Thyroid gland (tissue), 4 donors: ENCODE results near the gene DAPK1. TPM values are rescaled to one million over a fixed set of nuclear protein-coding genes. Genes with fewer than 3 reads are reported as not detected.

Experiments
- DNase-seq, 2 donors: peaks; one replicate each; pipeline ENCODE4 v3.0.0-alpha.2; 2019
- H3K27ac ChIP-seq, 3 donors: fragments of 200-600 bp; sonication (generic); 1 replicate in 2 of 3; 2 replicates in 1 of 3; pipeline ENCODE4 v1.5.1; 2016 to 2019; ENCODE audit warnings: mild to moderate bottlenecking in 1 of 3, moderate library complexity in 1 of 3
- H3K27me3 ChIP-seq: fragments of 200-600 bp; sonication (generic); one replicate; pipeline ENCODE4 v1.5.1; 2019
- H3K36me3 ChIP-seq, 2 donors: fragments of 200-600 bp; sonication (generic); one replicate each; pipeline ENCODE4 v1.5.1; 2016 to 2019
- H3K4me1 ChIP-seq, 2 donors: fragments of 200-600 bp; sonication (generic); one replicate each; pipeline ENCODE4 v1.5.1; 2017 to 2019
- H3K4me3 ChIP-seq, 3 donors: fragments of 200-600 bp; sonication (generic); replicated peaks in 1 of 3; 1 replicate in 2 of 3; 2 replicates in 1 of 3; pipeline ENCODE4 v1.5.1; 2016; ENCODE audit warnings: mild to moderate bottlenecking in 1 of 3
- H3K9me3 ChIP-seq: fragments of 200-600 bp; sonication (generic); one replicate; pipeline ENCODE4 v1.5.1; 2017
- POLR2A ChIP-seq, 2 donors: fragments of 450-650 bp; IDR thresholded peaks; one replicate each; pipeline ENCODE4 v1.6.1; 2017; ENCODE audit warnings: antibody characterized with exemption in 2 of 2, mild to moderate bottlenecking in 2 of 2, moderate library complexity in 1 of 2
- WGBS, 2 donors: methylation state at CpG; one replicate each; pipeline ENCODE4 v1.1.5; 2017; 5-methylcytosine and 5-hydroxymethylcytosine counted together
- intact Hi-C: fragments of 100-400 bp; cut with DNase I; formaldehyde crosslinking; loops from one replicate; pipeline ENCODE4 v1.15.1; 2023
- total RNA-seq, 4 donors: library from RNA; depleted of rRNA; stranded (reverse); fragments of >200 nt; gene quantifications; one replicate each; pipeline ENCODE4 v1.2.3, GENCODE V29; 2016
- TF ChIP-seq, protein P1 (sequence below), 6 experiments: fragments of 200-600 bp in 3 of 6; fragments of 450-650 bp in 3 of 6; sonication (generic) in 3 of 6; IDR thresholded peaks; one replicate each; pipeline ENCODE4 v1.5.1; 2016 to 2019; ENCODE audit warnings: antibody characterized with exemption in 6 of 6, mild to moderate bottlenecking in 2 of 6, inconsistent platforms in 1 of 6, moderate library complexity in 1 of 6

Gene DAPK1
- total RNA-seq, 4 donors from 2014 or later: 32.0 to 76.2 (median 38.2) TPM

DNA sequence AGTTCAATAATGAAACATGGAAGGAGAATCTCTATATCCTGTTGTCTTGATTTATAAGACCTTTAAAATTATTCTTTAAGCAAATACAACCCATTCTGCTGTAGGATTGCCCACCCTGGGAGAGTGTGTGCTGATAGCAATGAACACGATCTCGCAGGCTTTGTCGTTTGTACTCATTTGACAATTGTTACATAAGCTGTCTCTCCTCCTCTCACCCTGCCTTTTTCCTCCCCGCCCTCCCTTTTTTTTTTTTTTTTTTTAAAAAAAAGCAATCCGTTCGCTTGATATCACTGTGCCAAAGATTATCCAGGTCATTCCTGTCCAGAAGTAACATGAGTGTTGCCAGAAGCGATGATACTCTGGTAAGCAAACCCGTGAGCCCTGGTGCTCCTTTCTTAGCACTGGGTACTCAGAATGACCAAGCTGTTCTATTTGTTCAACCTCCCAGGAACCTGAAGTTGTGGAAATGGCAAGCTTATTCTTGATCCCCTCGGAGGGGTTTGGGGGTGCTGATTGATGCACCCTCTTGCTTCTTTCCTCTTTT is 145.5 kb downstream of the DAPK1 start:
- no peak for TF ChIP-seq POLR2A (IDR thresholded peaks at IDR 0.05)
- TF ChIP-seq, protein P1, sequence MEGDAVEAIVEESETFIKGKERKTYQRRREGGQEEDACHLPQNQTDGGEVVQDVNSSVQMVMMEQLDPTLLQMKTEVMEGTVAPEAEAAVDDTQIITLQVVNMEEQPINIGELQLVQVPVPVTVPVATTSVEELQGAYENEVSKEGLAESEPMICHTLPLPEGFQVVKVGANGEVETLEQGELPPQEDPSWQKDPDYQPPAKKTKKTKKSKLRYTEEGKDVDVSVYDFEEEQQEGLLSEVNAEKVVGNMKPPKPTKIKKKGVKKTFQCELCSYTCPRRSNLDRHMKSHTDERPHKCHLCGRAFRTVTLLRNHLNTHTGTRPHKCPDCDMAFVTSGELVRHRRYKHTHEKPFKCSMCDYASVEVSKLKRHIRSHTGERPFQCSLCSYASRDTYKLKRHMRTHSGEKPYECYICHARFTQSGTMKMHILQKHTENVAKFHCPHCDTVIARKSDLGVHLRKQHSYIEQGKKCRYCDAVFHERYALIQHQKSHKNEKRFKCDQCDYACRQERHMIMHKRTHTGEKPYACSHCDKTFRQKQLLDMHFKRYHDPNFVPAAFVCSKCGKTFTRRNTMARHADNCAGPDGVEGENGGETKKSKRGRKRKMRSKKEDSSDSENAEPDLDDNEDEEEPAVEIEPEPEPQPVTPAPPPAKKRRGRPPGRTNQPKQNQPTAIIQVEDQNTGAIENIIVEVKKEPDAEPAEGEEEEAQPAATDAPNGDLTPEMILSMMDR (IDR thresholded peaks at IDR 0.05): no peak
- no peaks in the 10 kb centered on the region for H3K9me3 ChIP-seq
- no peaks in the 10 kb centered on the region for H3K27me3 ChIP-seq
- intact Hi-C loops: no loop called here
- H3K4me3 ChIP-seq: no peak overlapping the region
- peak overlapping the region; percentile 64 to 80 (median 69) for H3K27ac ChIP-seq
- DNase-seq: peak; percentile 60 to 69
- peaks cover 35 to 48% of the 10 kb centered on the region in 2 donors for H3K4me1 ChIP-seq
- 43 to 50% methylated on average over 9 of the region's 9 CpGs for WGBS, 2 donors
- peaks cover 0 to 6% of the 10 kb centered on the region in 2 donors for H3K36me3 ChIP-seq

DNA sequence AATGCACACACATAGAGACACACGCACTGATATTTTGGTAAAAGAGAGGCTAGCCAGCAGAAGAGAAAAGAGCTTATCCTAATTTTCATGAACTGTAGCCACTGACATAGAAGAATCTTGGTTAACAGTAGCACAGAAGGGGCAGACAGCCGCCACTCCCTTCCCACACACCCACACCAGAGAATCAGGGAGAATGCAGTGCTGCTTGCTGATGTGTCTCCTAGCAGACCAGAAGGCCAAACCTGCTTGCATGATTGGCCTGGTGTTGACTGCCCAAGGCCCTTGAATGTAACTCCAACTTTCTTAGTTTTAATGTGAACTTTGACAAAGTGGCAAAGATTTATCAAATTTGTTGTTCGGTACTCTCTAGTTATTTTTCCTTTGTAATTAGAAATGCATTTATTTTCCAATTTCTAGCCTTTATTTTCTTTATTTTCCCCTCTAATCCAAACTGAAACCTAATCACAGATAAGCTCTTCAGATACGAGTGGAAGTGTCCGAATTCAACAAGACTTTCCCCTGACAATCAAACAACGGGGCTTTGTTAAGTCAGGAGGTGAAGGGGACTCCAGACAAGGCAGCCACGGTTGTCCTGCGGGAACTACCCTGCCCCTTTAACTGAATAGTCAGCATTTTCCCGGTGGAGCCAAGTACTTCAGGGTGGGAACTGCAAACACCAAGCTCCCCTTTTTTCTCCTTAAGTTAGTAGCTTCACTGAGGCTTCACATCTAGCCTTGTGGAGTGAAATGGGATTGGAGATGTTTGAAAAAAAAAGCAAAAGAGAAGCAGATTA is 146.3 kb downstream of the DAPK1 start:
- Histone ChIP-seq H3K9me3 (no peaks in the 10 kb centered on the region), H3K4me3 (no peak overlapping the region), H3K4me1 (peaks cover 35 to 48% of the 10 kb centered on the region in 2 donors), H3K27me3 (no peaks in the 10 kb centered on the region), H3K27ac (peak overlapping the region; percentile 64 to 80 (median 69)), H3K36me3 (peaks cover 0 to 6% of the 10 kb centered on the region in 2 donors)
- 43 to 56% methylated on average over 9 of the region's 9 CpGs for WGBS, 2 donors
- peak; percentile 54 to 63 for DNase-seq
- intact Hi-C loops: no loop called here
- TF ChIP-seq, protein P1 (IDR thresholded peaks at IDR 0.05): no peak
- no peak for TF ChIP-seq POLR2A (IDR thresholded peaks at IDR 0.05)

DNA sequence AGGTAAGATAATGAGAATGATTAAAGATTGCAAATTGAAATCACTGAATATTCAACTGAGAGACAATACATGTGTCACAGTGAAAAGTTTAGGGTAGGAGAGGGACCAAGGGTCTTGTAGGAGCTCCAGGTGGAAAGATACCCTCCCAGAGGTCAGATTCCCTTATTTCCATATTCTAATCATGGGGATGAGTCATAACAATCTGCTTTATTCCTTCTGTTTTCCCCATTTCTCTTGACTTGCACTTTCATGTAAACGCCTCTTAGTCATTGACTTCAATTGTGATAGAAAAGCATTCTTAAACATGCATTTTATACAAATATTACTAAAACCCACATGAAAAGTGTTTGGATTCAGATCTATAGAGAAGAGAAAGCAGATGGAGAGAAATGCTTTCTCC is 147.0 kb downstream of the DAPK1 start:
- intact Hi-C loops: no loop called here
- peaks cover 0 to 6% of the 10 kb centered on the region in 2 donors for H3K36me3 ChIP-seq

DNA sequence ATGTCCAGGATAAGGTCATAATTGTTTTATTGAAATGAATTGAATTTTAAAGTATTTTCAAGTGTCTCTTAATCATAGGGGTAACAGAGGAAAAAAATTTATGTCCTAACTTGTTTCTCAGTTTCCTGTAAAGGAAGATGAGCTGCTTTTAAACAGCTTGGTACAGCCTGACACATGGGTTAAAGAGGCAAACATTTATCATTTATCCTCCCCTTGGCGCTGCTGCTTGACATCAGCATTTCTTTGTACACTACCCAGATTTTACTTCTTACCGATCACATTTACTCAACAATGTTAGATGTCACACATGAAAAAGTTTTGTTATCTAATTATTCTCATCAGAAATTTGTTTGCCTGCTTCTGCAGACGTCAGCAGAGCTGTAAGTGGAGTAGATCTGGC is 148.9 kb downstream of the DAPK1 start:
- intact Hi-C loops: no loop called here
- H3K27me3 ChIP-seq: no peaks in the 10 kb centered on the region
- 89 to 90% methylated on average over 3 of the region's 3 CpGs for WGBS, 2 donors
- no peaks in the 10 kb centered on the region for H3K9me3 ChIP-seq
- H3K36me3 ChIP-seq: peaks cover 0 to 6% of the 10 kb centered on the region in 2 donors
- peaks cover 15 to 28% of the 10 kb centered on the region in 2 donors for H3K4me1 ChIP-seq
- no peak for DNase-seq
- H3K27ac ChIP-seq: no peak overlapping the region
- no peak overlapping the region for H3K4me3 ChIP-seq
- TF ChIP-seq, protein P1 (IDR thresholded peaks at IDR 0.05): no peak
- no peak for TF ChIP-seq POLR2A (IDR thresholded peaks at IDR 0.05)

More for the DNA sequence above, 147.0 kb downstream of the DAPK1 start:
- H3K27me3 ChIP-seq: no peaks in the 10 kb centered on the region
- no peaks in the 10 kb centered on the region for H3K9me3 ChIP-seq
- TF ChIP-seq, protein P1 (IDR thresholded peaks at IDR 0.05): no peak
- TF ChIP-seq POLR2A (IDR thresholded peaks at IDR 0.05): no peak
- H3K27ac ChIP-seq: peak overlapping the region; percentile 64 to 80 (median 69)
- H3K4me3 ChIP-seq: no peak overlapping the region
- WGBS, 2 donors: 93 to 98% methylated on average over 1 of the region's 1 CpG
- DNase-seq: no peak
- peaks cover 32 to 45% of the 10 kb centered on the region in 2 donors for H3K4me1 ChIP-seq

DNA sequence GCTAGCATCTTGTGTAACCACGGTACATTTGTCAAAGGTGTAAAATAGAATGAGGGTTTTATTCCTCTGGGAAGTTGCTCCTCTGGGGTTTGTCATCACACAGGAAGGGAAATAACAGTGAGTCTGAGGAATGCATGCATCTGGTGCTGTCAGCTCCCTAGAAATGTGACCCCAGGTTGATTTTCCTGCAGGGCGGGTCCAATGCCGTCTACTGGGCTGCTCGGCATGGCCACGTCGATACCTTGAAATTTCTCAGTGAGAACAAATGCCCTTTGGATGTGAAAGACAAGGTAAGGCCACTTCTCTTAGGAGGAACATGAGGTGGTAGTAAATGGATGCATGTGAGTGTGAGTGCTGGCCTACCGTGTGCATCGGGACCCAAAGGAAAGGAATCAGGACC is 149.4 kb downstream of the DAPK1 start:
- peaks cover 15 to 24% of the 10 kb centered on the region in 2 donors for H3K4me1 ChIP-seq
- no peaks in the 10 kb centered on the region for H3K27me3 ChIP-seq
- H3K27ac ChIP-seq: no peak overlapping the region
- WGBS, 2 donors: 90 to 98% methylated on average over 8 of the region's 8 CpGs
- TF ChIP-seq POLR2A (IDR thresholded peaks at IDR 0.05): no peak
- TF ChIP-seq, protein P1 (IDR thresholded peaks at IDR 0.05): no peak
- H3K9me3 ChIP-seq: no peaks in the 10 kb centered on the region
- intact Hi-C loops: no loop called here
- H3K36me3 ChIP-seq: peaks cover 0 to 6% of the 10 kb centered on the region in 2 donors
- no peak overlapping the region for H3K4me3 ChIP-seq
- no peak for DNase-seq
